ENCODE measurements around the gene SIAH1. TPM values are rescaled to one million over a fixed set of nuclear protein-coding genes. Genes with fewer than 3 reads are reported as not detected.

SIAH1 gene
- total RNA-seq, 1 experiment from 2014 or later, result 33.2 TPM

DNA sequence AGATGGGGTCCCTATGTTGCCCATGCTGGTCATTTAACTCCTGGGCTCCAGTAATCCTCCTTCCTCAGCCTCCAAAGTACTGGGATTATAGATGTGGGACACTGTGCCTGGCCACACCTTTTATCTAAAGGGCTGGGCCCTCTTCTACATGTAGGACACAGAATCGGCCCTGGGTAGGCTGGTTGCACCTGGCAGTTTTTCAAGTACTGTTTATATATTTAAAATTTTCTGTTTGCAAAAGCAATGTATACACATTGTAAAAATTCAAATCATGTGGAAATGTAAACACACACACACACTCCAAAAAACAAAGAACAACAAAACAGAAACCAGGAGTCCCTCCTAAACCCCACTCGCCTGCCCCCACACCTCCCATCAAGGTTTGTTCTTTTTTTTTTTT is 28.1 kb upstream of the SIAH1 start:
- no CpG with 5 or more reads among the region's 2 CpGs for WGBS (ENCODE audit: extremely low coverage, insufficient read length, low lambda C conversion rate)
- Mint-ChIP-seq H3K36me3 (ENCODE audit: insufficient read depth in 1 of 3, low read depth in 3 of 3) (peaks cover 0 to 7% (median 0%) of the 10 kb centered on the region in 3 experiments; a peak in 2 of 7 replicates), H3K4me1 (no peaks in the 10 kb centered on the region), H3K4me3 (no peak overlapping the region), H3K27ac (no peak overlapping the region), H3K9me3 (peaks cover 5 to 8% of the 10 kb centered on the region in 2 experiments; a peak in 2 of 5 replicates), H3K27me3 (ENCODE audit: low read depth) (no peaks in the 10 kb centered on the region; the same call in none of the 2 replicates)
- no peaks in the 10 kb centered on the region for H3K9me3 ChIP-seq (ENCODE audit: control insufficient read depth, low read depth, low read length)
- no peak overlapping the region for H4K91ac ChIP-seq (ENCODE audit: insufficient read length, low read depth, low read length)
- no peak overlapping the region for H3K14ac ChIP-seq (ENCODE audit: insufficient read depth, low read length)
- no peak overlapping the region for H3K4ac ChIP-seq (ENCODE audit: low read depth, low read length)
- no peak overlapping the region for H3K9ac ChIP-seq (ENCODE audit: extremely low read depth, insufficient read length, low read length)
- H2BK20ac ChIP-seq (ENCODE audit: low read depth, low read length, poor library complexity, severe bottlenecking), result no peak overlapping the region
- no peaks in the 10 kb centered on the region for H4K20me1 ChIP-seq (ENCODE audit: control insufficient read depth, insufficient read depth, insufficient read length)
- no peak overlapping the region for H2AK5ac ChIP-seq (ENCODE audit: insufficient read length, low read length)
- no peaks in the 10 kb centered on the region for H3K27me3 ChIP-seq (ENCODE audit: insufficient read depth, low read length)
- H2BK120ac ChIP-seq (ENCODE audit: low read depth, low read length, poor library complexity, severe bottlenecking), result no peak overlapping the region
- H3K27ac ChIP-seq (ENCODE audit: insufficient read length, low read depth, low read length), result no peak overlapping the region
- no peak overlapping the region for H3K56ac ChIP-seq (ENCODE audit: insufficient read length, low read depth, low read length)
- H2BK15ac ChIP-seq (ENCODE audit: low read depth, low read length), result no peak overlapping the region
- H3K79me2 ChIP-seq (ENCODE audit: insufficient read depth, low read length), result no peaks in the 10 kb centered on the region
- no peak overlapping the region for H2BK12ac ChIP-seq (ENCODE audit: insufficient read length, low read depth, low read length)
- no peak overlapping the region for H2AFZ ChIP-seq (ENCODE audit: low read length)
- no peak for DNase-seq
- no peak overlapping the region for H3K4me2 ChIP-seq (ENCODE audit: insufficient read depth, insufficient read length, low read length)
- H4K8ac ChIP-seq (replicated peaks; ENCODE audit: insufficient read length, low read depth, low read length), result no peak overlapping the region
- H3T11ph ChIP-seq (ENCODE audit: low read length), result no peak overlapping the region
- no peak overlapping the region for H3K18ac ChIP-seq (ENCODE audit: insufficient read length, low read depth, low read length)
- H3K23me2 ChIP-seq (ENCODE audit: insufficient read length, low read depth, low read length, poor library complexity, severe bottlenecking), result no peaks in the 10 kb centered on the region
- no peaks in the 10 kb centered on the region for H3K4me1 ChIP-seq (ENCODE audit: insufficient read depth, low read length)
- no peaks in the 10 kb centered on the region for H3K79me1 ChIP-seq (ENCODE audit: insufficient read depth, low read depth, low read length, poor library complexity, severe bottlenecking)
- no peak overlapping the region for H3K23ac ChIP-seq (ENCODE audit: insufficient read length, low read depth, low read length)
- H4K5ac ChIP-seq (ENCODE audit: insufficient read length, low read depth, low read length), result no peak overlapping the region
- H2BK5ac ChIP-seq (ENCODE audit: insufficient read length, low read length), result no peak overlapping the region
- TF ChIP-seq, protein P1, sequence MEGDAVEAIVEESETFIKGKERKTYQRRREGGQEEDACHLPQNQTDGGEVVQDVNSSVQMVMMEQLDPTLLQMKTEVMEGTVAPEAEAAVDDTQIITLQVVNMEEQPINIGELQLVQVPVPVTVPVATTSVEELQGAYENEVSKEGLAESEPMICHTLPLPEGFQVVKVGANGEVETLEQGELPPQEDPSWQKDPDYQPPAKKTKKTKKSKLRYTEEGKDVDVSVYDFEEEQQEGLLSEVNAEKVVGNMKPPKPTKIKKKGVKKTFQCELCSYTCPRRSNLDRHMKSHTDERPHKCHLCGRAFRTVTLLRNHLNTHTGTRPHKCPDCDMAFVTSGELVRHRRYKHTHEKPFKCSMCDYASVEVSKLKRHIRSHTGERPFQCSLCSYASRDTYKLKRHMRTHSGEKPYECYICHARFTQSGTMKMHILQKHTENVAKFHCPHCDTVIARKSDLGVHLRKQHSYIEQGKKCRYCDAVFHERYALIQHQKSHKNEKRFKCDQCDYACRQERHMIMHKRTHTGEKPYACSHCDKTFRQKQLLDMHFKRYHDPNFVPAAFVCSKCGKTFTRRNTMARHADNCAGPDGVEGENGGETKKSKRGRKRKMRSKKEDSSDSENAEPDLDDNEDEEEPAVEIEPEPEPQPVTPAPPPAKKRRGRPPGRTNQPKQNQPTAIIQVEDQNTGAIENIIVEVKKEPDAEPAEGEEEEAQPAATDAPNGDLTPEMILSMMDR (conservative IDR thresholded peaks at IDR 0.05), result no peak
